NCI-H187 treated with DMSO at 0.1 percent for 48 hours (cell line): ENCODE results near the gene OXA1L.
"Not testable (repeated sequence)": the region's sequence is repeated elsewhere in the genome, so short reads cannot be mapped to it uniquely, and the experiment has no call there.

Experiments used
- DNase-seq: peaks from one replicate; lab custom pipeline; 2025; lab: John Stamatoyannopoulos, UW

Gene OXA1L

GRCh38 chr14:22801716-22802115 is 35.2 kb downstream of the OXA1L start:
- DNase-seq: no peak

- no peak for DNase-seq
Measured at GRCh38 chr14:22802860-22803686, 36.6 kb downstream of the OXA1L start.

- no peak for DNase-seq
Measured at GRCh38 chr14:22803687-22803974, 37.1 kb downstream of the OXA1L start.

GRCh38 chr14:22805235-22805634 is 38.7 kb downstream of the OXA1L start:
- not testable (repeated sequence) for DNase-seq

GRCh38 chr14:22807432-22808087 is 41.1 kb downstream of the OXA1L start:
- no peak for DNase-seq

GRCh38 chr14:22808388-22809209 is 42.1 kb downstream of the OXA1L start:
- no peak for DNase-seq

- DNase-seq: no peak
Measured at GRCh38 chr14:22811722-22812121, 45.2 kb downstream of the OXA1L start.

- DNase-seq: no peak
Measured at GRCh38 chr14:22812744-22813143, 46.3 kb downstream of the OXA1L start.

- DNase-seq: no peak
Measured at GRCh38 chr14:22813145-22813544, 46.7 kb downstream of the OXA1L start.

GRCh38 chr14:22814373-22814772 is 47.9 kb downstream of the OXA1L start:
- DNase-seq: no peak

GRCh38 chr14:22814941-22815713 is 48.6 kb downstream of the OXA1L start, which contains the start of gene SLC7A7:
TSS of gene SLC7A7 (minus strand) at chr14:22815435. CDS start at chr14:22813398, 2,037 bp downstream.
- no peak for DNase-seq

GRCh38 chr14:22819151-22819988 is 52.9 kb downstream of the OXA1L start:
- no peak for DNase-seq

GRCh38 chr14:22820731-22821130 is 54.2 kb downstream of the OXA1L start:
- no peak for DNase-seq

- no peak for DNase-seq
Measured at GRCh38 chr14:22821193-22822015, 54.9 kb downstream of the OXA1L start.

- no peak for DNase-seq
Measured at GRCh38 chr14:22822016-22822570, 55.6 kb downstream of the OXA1L start.
